GM23248 (cell line): ENCODE measurements around the gene MEA1. TPM values are rescaled to one million over a fixed set of nuclear protein-coding genes. Genes with fewer than 3 reads are reported as not detected.
A peak's percentile ranks its signal among the peaks of the same experiment; 100 is the strongest.

ENCODE experiments used
- DNase-seq: peaks from one replicate; pipeline ENCODE4 v3.0.0-alpha.2; 2015
- H2AFZ ChIP-seq: fragments of 200-600 bp; sonication (generic); 2 replicates; pipeline ENCODE4 v1.6.1; 2016; ENCODE audit warnings: antibody characterized with exemption
- H3F3A ChIP-seq: fragments of 200-600 bp; sonication (generic); 2 replicates; pipeline ENCODE4 v1.6.1; 2016; ENCODE audit warnings: mild to moderate bottlenecking, antibody characterized with exemption, mixed run types; ENCODE audit not compliant: insufficient read depth
- H3K27ac ChIP-seq: fragments of 200-600 bp; sonication (generic); 2 replicates; pipeline ENCODE4 v1.5.1; 2016; ENCODE audit warnings: mild to moderate bottlenecking
- H3K27me3 ChIP-seq: fragments of 200-600 bp; sonication (generic); replicated peaks from 2 replicates; pipeline ENCODE4 v1.6.1; 2016; ENCODE audit warnings: mild to moderate bottlenecking; ENCODE audit not compliant: insufficient read depth
- H3K36me3 ChIP-seq: fragments of 200-600 bp; sonication (generic); 2 replicates; pipeline ENCODE4 v1.6.1; 2016; ENCODE audit warnings: low read depth, mild to moderate bottlenecking
- H3K4me1 ChIP-seq: fragments of 200-600 bp; sonication (generic); 2 replicates; pipeline ENCODE4 v1.6.1; 2016; ENCODE audit warnings: mild to moderate bottlenecking; ENCODE audit not compliant: insufficient read depth
- H3K4me2 ChIP-seq: fragments of 200-600 bp; sonication (generic); one replicate; pipeline ENCODE4 v1.6.1; 2016; ENCODE audit warnings: mild to moderate bottlenecking; ENCODE audit not compliant: unreplicated experiment
- H3K4me3 ChIP-seq: fragments of 200-600 bp; sonication (generic); 2 replicates; pipeline ENCODE4 v1.5.1; 2016; ENCODE audit warnings: mild to moderate bottlenecking
- H3K79me2 ChIP-seq: fragments of 200-600 bp; sonication (generic); 2 replicates; pipeline ENCODE4 v1.6.1; 2016; ENCODE audit warnings: mild to moderate bottlenecking; ENCODE audit not compliant: insufficient read depth
- H3K9ac ChIP-seq: fragments of 200-600 bp; sonication (generic); 2 replicates; pipeline ENCODE4 v1.6.1; 2016; ENCODE audit warnings: mild to moderate bottlenecking
- H3K9me2 ChIP-seq: fragments of 200-600 bp; sonication (generic); 2 replicates; pipeline ENCODE4 v1.6.1; 2016; ENCODE audit warnings: mixed run types, mild to moderate bottlenecking, moderate library complexity; ENCODE audit not compliant: insufficient read depth
- H3K9me3 ChIP-seq: fragments of 200-600 bp; sonication (generic); one replicate; pipeline ENCODE4 v1.6.1; 2017; ENCODE audit warnings: low read depth
- H4K20me1 ChIP-seq: fragments of 200-600 bp; sonication (generic); 2 replicates; pipeline ENCODE4 v1.6.0; 2016; ENCODE audit not compliant: insufficient read depth
- EZH2 ChIP-seq: fragments of 200-600 bp; sonication (generic); IDR thresholded peaks from 2 replicates; pipeline ENCODE4 v1.6.1; 2018; ENCODE audit warnings: antibody characterized with exemption, mild to moderate bottlenecking; ENCODE audit not compliant: insufficient read depth, poor library complexity, severe bottlenecking
- EZH2phosphoT487 ChIP-seq: fragments of 200-600 bp; sonication (generic); IDR thresholded peaks from 2 replicates; pipeline ENCODE4 v1.6.1; 2018; ENCODE audit warnings: antibody characterized with exemption, moderate library complexity, mild to moderate bottlenecking, low read depth; ENCODE audit not compliant: insufficient read depth
- WGBS, 2 experiments: methylation state at CpG; one replicate each; pipeline ENCODE4 v1.1.6; 2015 to 2017; ENCODE audit warnings: low lambda C conversion rate in 2 of 2, low coverage in 1 of 2; ENCODE audit errors: missing lambda C conversion rate in 2 of 2; 5-methylcytosine and 5-hydroxymethylcytosine counted together
- in situ Hi-C: fragments of 300-500 bp; cut with MboI; formaldehyde crosslinking; loops from 2 replicates; pipeline ENCODE4 v1.15.0; 2020
- polyA plus RNA-seq: library from polyadenylated mRNA; unstranded; fragments of >200 nt; fragmentation: Nextera tagmentation; extraction: Ambion mirVana; gene quantifications from 2 replicates; pipeline ENCODE4 v1.2.1, GENCODE V29; 2016
- total RNA-seq: library from RNA; depleted of rRNA; stranded (reverse); fragments of >200 nt; shearing (Covaris generic); gene quantifications from 2 replicates; pipeline ENCODE4 v1.2.3, GENCODE V29; 2014

Gene MEA1
- total and polyA plus RNA-seq, 2 experiments from 2014 or later, result 100 to 171 TPM

DNA sequence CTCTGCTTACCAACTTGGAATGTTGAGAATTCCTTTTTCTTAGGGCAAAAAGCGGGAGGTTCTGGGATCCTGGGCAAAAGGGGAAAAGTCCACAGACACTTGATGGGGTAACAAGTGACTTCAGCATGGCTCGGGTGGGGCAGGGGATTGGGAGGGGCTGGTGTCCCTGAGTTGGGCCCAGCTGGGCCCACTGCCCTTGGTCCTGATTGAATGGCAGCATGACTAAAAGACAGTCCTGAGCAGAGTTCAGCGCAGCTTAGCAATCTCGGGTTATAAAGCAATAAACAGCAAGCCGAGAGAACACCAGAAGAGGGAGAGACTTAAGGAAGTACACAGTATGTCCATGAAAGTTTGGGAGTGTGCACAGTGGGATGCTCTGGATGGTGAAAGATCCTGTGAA lies 23.8 kb downstream of the MEA1 start:
- H2AFZ ChIP-seq, result no peak overlapping the region
- H3K4me2 ChIP-seq, result no peak overlapping the region
- H3K36me3 ChIP-seq, result no peaks in the 10 kb centered on the region; the same call in 1 of the 2 replicates
- no peaks in the 10 kb centered on the region for H3K9me3 ChIP-seq
- no peaks in the 10 kb centered on the region for H3K27me3 ChIP-seq
- H3K9ac ChIP-seq, result no peak overlapping the region
- no peak overlapping the region for H3K27ac ChIP-seq
- no peak overlapping the region for H3K4me3 ChIP-seq
- peaks cover 60% of the 10 kb centered on the region for H3K79me2 ChIP-seq
- in situ Hi-C loops, result no loop called here
- no peak for TF ChIP-seq EZH2
- TF ChIP-seq EZH2phosphoT487, result no peak
- H4K20me1 ChIP-seq, result no peaks in the 10 kb centered on the region
- WGBS, 2 experiments, result 84 to 88% methylated on average over 5 of the region's 5 CpGs
- H3K4me1 ChIP-seq, result peaks cover 23% of the 10 kb centered on the region
- H3K9me2 ChIP-seq, result no peaks in the 10 kb centered on the region
- H3F3A ChIP-seq, result no peaks in the 10 kb centered on the region
- DNase-seq, result no peak

DNA sequence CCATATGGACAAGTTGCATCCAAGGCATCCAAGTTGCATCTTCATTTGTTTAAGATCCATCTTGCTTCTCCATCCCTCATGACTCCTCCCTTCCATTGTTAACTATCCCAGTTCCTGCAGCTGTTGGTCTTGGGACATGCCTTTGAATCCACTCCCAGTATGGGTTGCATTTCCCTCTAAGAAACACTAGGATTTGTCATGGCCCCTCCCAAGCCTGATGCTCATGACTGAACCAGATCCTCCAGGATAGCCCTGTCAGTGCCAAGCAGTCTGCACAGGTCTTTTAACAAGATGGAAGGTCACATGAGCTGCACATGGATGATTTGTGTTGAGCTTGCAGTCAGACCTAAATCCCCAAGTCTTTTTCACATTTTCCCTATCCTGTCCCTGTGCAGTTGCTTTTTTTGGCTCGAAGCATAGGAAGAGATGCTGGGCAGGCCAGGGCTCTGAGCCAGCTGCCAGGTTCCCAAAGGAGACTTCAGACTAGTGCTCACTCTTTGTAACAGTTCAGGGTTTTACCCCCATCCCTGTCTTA lies 25.2 kb downstream of the MEA1 start:
- no peak for TF ChIP-seq EZH2phosphoT487
- no peak for TF ChIP-seq EZH2
- Histone ChIP-seq H3K4me1 (peaks cover 23% of the 10 kb centered on the region), H4K20me1 (no peaks in the 10 kb centered on the region), H3K36me3 (no peaks in the 10 kb centered on the region; the same call in 1 of the 2 replicates), H3K27ac (no peak overlapping the region), H3K27me3 (no peaks in the 10 kb centered on the region), H2AFZ (no peak overlapping the region), H3K9me2 (no peaks in the 10 kb centered on the region), H3K9ac (no peak overlapping the region), H3K4me3 (no peak overlapping the region), H3K4me2 (no peak overlapping the region), H3K9me3 (no peaks in the 10 kb centered on the region), H3K79me2 (peaks cover 62% of the 10 kb centered on the region), H3F3A (0 out of 2 replicates have a peak, but pooled peaks cover 5% of the 10 kb centered on the region)
- 52 to 60% methylated on average over 1 of the region's 1 CpG for WGBS, 2 experiments
- in situ Hi-C loops, result no loop called here
- DNase-seq, result peak; percentile 57

DNA sequence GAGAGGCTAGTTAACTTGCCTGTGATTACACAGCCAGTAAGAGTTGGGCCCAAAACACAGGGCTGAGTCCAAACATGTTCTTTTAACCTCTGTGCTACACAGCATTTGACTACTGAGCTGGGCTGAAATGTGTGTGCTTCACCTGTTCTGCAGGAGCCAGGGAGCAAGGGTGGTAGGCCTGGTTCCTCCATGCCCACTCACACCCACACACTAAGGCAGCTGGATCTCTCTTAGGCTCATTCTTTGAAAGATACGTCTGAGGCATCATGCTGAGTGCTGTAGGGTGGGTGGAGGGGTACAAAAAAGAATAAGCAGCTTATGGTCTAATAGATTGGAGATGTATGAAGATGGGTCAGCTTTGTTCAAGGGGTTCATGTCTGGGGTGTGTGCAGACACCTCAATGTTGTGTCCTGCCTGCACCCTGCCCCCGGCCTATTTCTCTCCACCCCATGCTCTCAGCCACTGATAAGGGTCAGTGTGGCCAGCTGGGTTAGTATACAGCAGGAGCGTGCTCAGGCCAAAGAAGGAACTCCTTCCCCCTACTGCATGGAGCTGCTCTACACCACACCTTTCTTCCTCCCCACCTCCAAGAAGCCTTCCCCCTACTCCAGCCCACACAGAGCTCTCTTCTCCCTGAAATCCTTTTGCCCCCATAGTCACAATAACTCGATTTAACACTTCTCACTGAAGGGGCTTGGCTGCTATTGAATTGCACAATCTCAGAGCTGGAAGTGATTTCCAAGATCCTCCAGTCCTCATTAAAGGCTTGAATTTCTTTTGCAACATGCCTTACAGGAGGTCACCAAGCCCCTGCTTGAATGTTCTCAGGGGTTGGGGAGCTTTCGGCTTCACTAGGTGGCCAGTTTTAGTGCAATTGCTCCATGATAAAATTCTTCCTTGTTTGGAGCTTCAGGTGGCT lies 26.0 kb downstream of the MEA1 start:
- Histone ChIP-seq H3K9ac (no peak overlapping the region), H4K20me1 (no peaks in the 10 kb centered on the region), H3K4me3 (no peak overlapping the region), H3K9me2 (no peaks in the 10 kb centered on the region), H2AFZ (no peak overlapping the region), H3K4me1 (peaks cover 20% of the 10 kb centered on the region), H3K36me3 (no peaks in the 10 kb centered on the region; the same call in 1 of the 2 replicates), H3K27ac (no peak overlapping the region), H3K27me3 (no peaks in the 10 kb centered on the region), H3K9me3 (no peaks in the 10 kb centered on the region), H3F3A (0 out of 2 replicates have a peak, but pooled peaks cover 6% of the 10 kb centered on the region), H3K4me2 (no peak overlapping the region), H3K79me2 (peaks cover 62% of the 10 kb centered on the region)
- TF ChIP-seq EZH2, result no peak
- no peak for TF ChIP-seq EZH2phosphoT487
- in situ Hi-C loops, result no loop called here
- WGBS, 2 experiments, result 60 to 61% methylated on average over 4 to 5 of the region's 5 CpGs
- no peak for DNase-seq

DNA sequence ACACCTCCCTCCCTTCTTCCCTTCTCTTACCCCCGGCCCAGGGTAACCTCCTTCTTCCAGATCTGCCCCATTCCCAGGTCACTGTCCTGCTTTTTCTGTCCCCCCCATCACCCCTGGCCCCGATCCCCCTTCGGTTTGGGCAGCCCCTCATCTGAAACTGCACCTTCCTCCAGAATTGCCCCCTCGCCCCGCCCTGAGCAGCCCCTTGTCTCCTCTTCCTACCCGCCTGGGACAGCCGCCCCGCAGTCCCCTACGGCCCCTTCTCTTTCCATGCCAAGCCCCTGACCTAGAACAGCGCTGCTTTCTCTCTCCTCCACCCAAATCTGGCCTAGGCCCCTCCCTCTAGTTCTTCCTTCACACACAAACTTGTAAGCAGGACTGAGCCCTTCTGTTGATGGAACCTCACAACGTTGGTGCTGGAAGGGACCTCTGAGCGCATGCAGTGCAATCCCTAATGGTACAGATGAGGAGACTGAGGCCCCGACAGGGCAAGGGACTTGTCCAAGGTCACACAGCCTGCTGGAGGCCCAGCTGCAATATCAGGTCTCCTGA lies 28.7 kb downstream of the MEA1 start:
- Histone ChIP-seq H3K9me3 (no peaks in the 10 kb centered on the region), H3K4me2 (peak overlapping the region; percentile 85), H3K36me3 (no peaks in the 10 kb centered on the region; the same call in 1 of the 2 replicates), H3K27ac (peak overlapping the region; percentile 56), H3K9me2 (no peaks in the 10 kb centered on the region), H4K20me1 (no peaks in the 10 kb centered on the region), H3F3A (peaks cover 12% of the 10 kb centered on the region), H3K79me2 (peaks cover 47% of the 10 kb centered on the region), H2AFZ (peak overlapping the region; percentile 78), H3K4me3 (peak overlapping the region; percentile 79), H3K27me3 (no peaks in the 10 kb centered on the region), H3K9ac (peak overlapping the region; percentile 85), H3K4me1 (peaks cover 20% of the 10 kb centered on the region)
- TF ChIP-seq EZH2phosphoT487, result no peak
- TF ChIP-seq EZH2, result no peak
- 6 to 12% methylated on average over 7 to 13 of the region's 13 CpGs for WGBS, 2 experiments
- peak; percentile 44 for DNase-seq
- in situ Hi-C loops, result no loop called here
